Upper lobe of left lung (tissue), 6 donors: ENCODE results near the gene PDE6H. TPM values are rescaled to one million over a fixed set of nuclear protein-coding genes. Genes with fewer than 3 reads are reported as not detected.

Experiments used
- ATAC-seq, 2 donors: fragments of 200-7000 bp; cut with Tn5 transposase; one replicate each; pipeline ENCODE4 v1.9.1; 2022; ENCODE audit warnings: mild to moderate bottlenecking in 2 of 2, moderate library complexity in 2 of 2; ENCODE audit not compliant: low FRiP score in 2 of 2
- DNase-seq, 2 donors: peaks; one replicate each; pipeline ENCODE4 v3.0.0-alpha.2; 2019 to 2020
- H3K27ac ChIP-seq, 4 donors: fragments of 200-600 bp; sonication (generic); one replicate each; pipeline ENCODE4 v1.5.1; 2016 to 2019
- H3K27me3 ChIP-seq, 4 donors: fragments of 200-600 bp; sonication (generic); one replicate each; pipeline ENCODE4 v1.5.1; 2017 to 2019
- H3K36me3 ChIP-seq, 4 donors: fragments of 200-600 bp; sonication (generic); one replicate each; pipeline ENCODE4 v1.5.1; 2016 to 2019
- H3K4me1 ChIP-seq, 4 donors: fragments of 200-600 bp; sonication (generic); one replicate each; pipeline ENCODE4 v1.5.1; 2018 to 2019
- H3K4me3 ChIP-seq, 4 donors: fragments of 200-600 bp; sonication (generic); one replicate each; pipeline ENCODE4 v1.5.1; 2017 to 2019; ENCODE audit warnings: mild to moderate bottlenecking in 2 of 4, moderate library complexity in 1 of 4
- H3K9me3 ChIP-seq, 4 donors: fragments of 200-600 bp; sonication (generic); one replicate each; pipeline ENCODE4 v1.5.1; 2018 to 2019
- CTCF ChIP-seq, 6 experiments: fragments of 450-650 bp in 4 of 6; fragments of 200-600 bp in 2 of 6; sonication (generic) in 2 of 6; IDR thresholded peaks; one replicate each; pipeline ENCODE4 v1.5.1; 2016 to 2019; ENCODE audit warnings: antibody characterized with exemption in 6 of 6
- EP300 ChIP-seq, 4 donors: sonication (generic); formaldehyde crosslinking; IDR thresholded peaks; one replicate each; pipeline ENCODE4 v1.5.1; 2017; ENCODE audit warnings: antibody characterized with exemption in 4 of 4, control low read depth in 2 of 4
- POLR2A ChIP-seq, 4 donors: fragments of 450-650 bp; IDR thresholded peaks; one replicate each; pipeline ENCODE4 v1.5.1; 2016 to 2017; ENCODE audit warnings: antibody characterized with exemption in 4 of 4, mild to moderate bottlenecking in 2 of 4
- POLR2AphosphoS5 ChIP-seq, 2 donors: sonication (generic); formaldehyde crosslinking; IDR thresholded peaks; one replicate each; pipeline ENCODE4 v1.5.1; 2017; ENCODE audit warnings: antibody characterized with exemption in 2 of 2
- WGBS, 2 donors: methylation state at CpG; one replicate each; pipeline ENCODE4 v1.1.5; 2017 to 2018; 5-methylcytosine and 5-hydroxymethylcytosine counted together
- total RNA-seq, 6 donors: library from RNA; depleted of rRNA in 4 of 6; stranded (reverse); fragments of >200 nt in 4 of 6; gene quantifications; one replicate each; pipeline versions ENCODE4 v1.1.0 to v1.2.1, GENCODE V29; 2016 to 2021
- donor health status: DM: no; HTN: no; CAD: no; lungs with moderate emphysema.
- donor health status: DM: no; HTN: yes; CAD: no; lungs with severe emphysema.

The PDE6H gene
- total RNA-seq, 6 donors from 2014 or later: not detected

GRCh38 chr12:15001733-15002382, 29.0 kb downstream of the PDE6H start:
- H3K27me3 ChIP-seq: no peaks in the 10 kb centered on the region
- H3K9me3 ChIP-seq: no peaks in the 10 kb centered on the region
- DNase-seq (peak in 1 of 2 donors; percentile 2), ATAC-seq (peak in 1 of 2 donors; percentile 75)
- peak overlapping the region in 2 of 4 donors; percentile 2 to 42 for H3K27ac ChIP-seq
- 14 to 25% methylated on average over 6 of the region's 6 CpGs for WGBS, 2 donors
- H3K4me1 ChIP-seq: peaks cover 8 to 12% (median 9%) of the 10 kb centered on the region in 4 donors
- no peaks in the 10 kb centered on the region for H3K36me3 ChIP-seq
- no peak overlapping the region for H3K4me3 ChIP-seq
- TF ChIP-seq POLR2AphosphoS5 (IDR thresholded peaks at IDR 0.05) (no peak), CTCF (IDR thresholded peaks at IDR 0.05) (no peak), EP300 (IDR thresholded peaks at IDR 0.05) (no peak), POLR2A (IDR thresholded peaks at IDR 0.05) (no peak)

- Histone ChIP-seq H3K27me3 (no peaks in the 10 kb centered on the region), H3K4me3 (no peak overlapping the region), H3K27ac (no peak overlapping the region), H3K36me3 (no peaks in the 10 kb centered on the region), H3K9me3 (no peaks in the 10 kb centered on the region), H3K4me1 (peaks cover 8 to 12% (median 9%) of the 10 kb centered on the region in 4 donors)
- TF ChIP-seq EP300 (IDR thresholded peaks at IDR 0.05): no peak
- TF ChIP-seq POLR2AphosphoS5 (IDR thresholded peaks at IDR 0.05): no peak
- no peak for TF ChIP-seq POLR2A (IDR thresholded peaks at IDR 0.05)
- no peak for TF ChIP-seq CTCF (IDR thresholded peaks at IDR 0.05)
- no peak for ATAC-seq
- WGBS, 2 donors: 61 to 67% methylated on average over 2 of the region's 2 CpGs
- DNase-seq: no peak
Observed at GRCh38 chr12:15004421-15004820, 31.6 kb downstream of the PDE6H start.

- no peak overlapping the region for H3K27ac ChIP-seq
- TF ChIP-seq EP300 (IDR thresholded peaks at IDR 0.05): no peak
- no peak for TF ChIP-seq POLR2A (IDR thresholded peaks at IDR 0.05)
- no peak for TF ChIP-seq POLR2AphosphoS5 (IDR thresholded peaks at IDR 0.05)
- no peak for TF ChIP-seq CTCF (IDR thresholded peaks at IDR 0.05)
Observed at GRCh38 chr12:15005064-15005463, 32.2 kb downstream of the PDE6H start.

GRCh38 chr12:15007551-15007950, 34.7 kb downstream of the PDE6H start:
- ATAC-seq (no peak), DNase-seq (no peak)
- Histone ChIP-seq H3K36me3 (no peaks in the 10 kb centered on the region), H3K9me3 (no peaks in the 10 kb centered on the region), H3K27ac (no peak overlapping the region), H3K4me3 (no peak overlapping the region), H3K27me3 (no peaks in the 10 kb centered on the region), H3K4me1 (no peaks in the 10 kb centered on the region)
- WGBS, 2 donors: 57 to 69% methylated on average over 3 of the region's 3 CpGs
- TF ChIP-seq POLR2AphosphoS5 (IDR thresholded peaks at IDR 0.05): no peak
- no peak for TF ChIP-seq EP300 (IDR thresholded peaks at IDR 0.05)
- TF ChIP-seq POLR2A (IDR thresholded peaks at IDR 0.05): no peak
- no peak for TF ChIP-seq CTCF (IDR thresholded peaks at IDR 0.05)

More at GRCh38 chr12:15005064-15005463, 32.2 kb downstream of the PDE6H start:
- Histone ChIP-seq H3K36me3 (no peaks in the 10 kb centered on the region), H3K9me3 (no peaks in the 10 kb centered on the region), H3K4me3 (no peak overlapping the region), H3K27me3 (no peaks in the 10 kb centered on the region), H3K4me1 (peaks cover 8 to 12% (median 9%) of the 10 kb centered on the region in 4 donors)
- ATAC-seq (no peak), DNase-seq (no peak)

- Histone ChIP-seq H3K36me3 (no peaks in the 10 kb centered on the region), H3K9me3 (no peaks in the 10 kb centered on the region), H3K27ac (no peak overlapping the region), H3K4me1 (peaks cover 0 to 4% (median 0%) of the 10 kb centered on the region in 4 donors), H3K4me3 (no peak overlapping the region), H3K27me3 (no peaks in the 10 kb centered on the region)
- no peak for DNase-seq
- ATAC-seq: no peak
- TF ChIP-seq CTCF (IDR thresholded peaks at IDR 0.05) (no peak), EP300 (IDR thresholded peaks at IDR 0.05) (no peak), POLR2AphosphoS5 (IDR thresholded peaks at IDR 0.05) (no peak), POLR2A (IDR thresholded peaks at IDR 0.05) (no peak)
Observed at GRCh38 chr12:15011162-15011561, 38.3 kb downstream of the PDE6H start.
